Fibroblast of gingiva (primary cell): ENCODE measurements around the gene CFAP53.
"Not testable (repeated sequence)": the region's sequence is repeated elsewhere in the genome, so short reads cannot be mapped to it uniquely, and the experiment has no call there.

Source experiments
- DNase-seq: peaks from one replicate; pipeline ENCODE4 v3.0.0-alpha.2; 2011; ENCODE audit warnings: low read depth

Gene CFAP53

DNA sequence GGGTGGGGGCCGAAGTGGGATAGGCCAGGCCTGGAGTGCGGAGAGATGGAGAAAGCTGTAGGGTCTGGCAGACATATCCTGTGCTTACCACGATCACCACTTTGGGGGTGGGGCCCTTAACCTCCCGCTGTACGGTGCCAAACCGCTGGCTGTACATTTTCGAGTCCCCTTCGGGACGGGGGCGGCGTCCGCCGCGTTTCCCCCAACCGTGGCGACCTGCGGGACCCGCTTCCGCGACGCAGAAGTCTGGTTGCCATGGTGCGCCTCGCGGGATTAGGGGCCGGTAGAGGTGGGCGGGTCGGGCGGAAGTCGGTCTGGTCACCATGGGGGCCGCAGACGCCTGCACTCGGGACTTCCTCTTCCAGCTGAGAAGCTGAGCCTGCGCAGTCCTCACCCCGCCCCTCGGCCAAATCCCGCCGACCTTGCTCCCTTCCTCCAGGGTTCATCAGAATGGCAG is at the start of gene CFAP53:
Gene CFAP53 (minus strand): TSS at position 248 of the 457 bp plus-strand sequence. CDS start 91 bp downstream, at position 157.
- peak; percentile 89 for DNase-seq

- no peak for DNase-seq
Observed at GRCh38 chr18:50315100-50315871, 49.0 kb upstream of the CFAP53 start.

DNA sequence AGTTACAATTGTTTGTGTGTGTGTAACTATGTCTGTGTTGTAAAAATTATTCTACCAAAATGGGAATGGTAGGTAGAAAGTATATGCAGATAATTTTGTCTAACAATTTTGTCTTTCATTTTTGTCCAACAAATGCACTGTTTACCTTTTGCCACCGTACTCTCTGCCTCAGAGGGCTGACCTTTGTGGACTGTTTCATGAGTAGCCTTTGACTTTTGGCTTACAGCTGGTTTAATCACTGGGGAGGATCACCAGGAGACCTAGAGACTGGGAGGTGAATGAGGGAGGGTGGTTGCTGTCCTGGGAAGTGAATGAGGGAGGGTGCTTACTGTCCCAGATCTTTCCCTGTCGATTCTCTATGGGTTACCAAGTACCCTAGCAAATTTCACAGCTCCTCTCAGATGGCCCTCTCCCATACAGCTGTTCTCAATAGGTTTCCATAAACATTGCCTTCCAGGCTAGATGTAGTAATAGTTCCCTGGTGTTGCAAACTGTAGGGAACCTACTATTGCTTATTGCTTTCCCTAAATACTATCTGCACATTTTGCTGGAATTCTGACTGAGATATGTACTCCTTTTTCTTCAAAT is 47.7 kb upstream of the CFAP53 start:
- no peak for DNase-seq

GRCh38 chr18:50313031-50313607 is 46.8 kb upstream of the CFAP53 start:
- no peak for DNase-seq

DNA sequence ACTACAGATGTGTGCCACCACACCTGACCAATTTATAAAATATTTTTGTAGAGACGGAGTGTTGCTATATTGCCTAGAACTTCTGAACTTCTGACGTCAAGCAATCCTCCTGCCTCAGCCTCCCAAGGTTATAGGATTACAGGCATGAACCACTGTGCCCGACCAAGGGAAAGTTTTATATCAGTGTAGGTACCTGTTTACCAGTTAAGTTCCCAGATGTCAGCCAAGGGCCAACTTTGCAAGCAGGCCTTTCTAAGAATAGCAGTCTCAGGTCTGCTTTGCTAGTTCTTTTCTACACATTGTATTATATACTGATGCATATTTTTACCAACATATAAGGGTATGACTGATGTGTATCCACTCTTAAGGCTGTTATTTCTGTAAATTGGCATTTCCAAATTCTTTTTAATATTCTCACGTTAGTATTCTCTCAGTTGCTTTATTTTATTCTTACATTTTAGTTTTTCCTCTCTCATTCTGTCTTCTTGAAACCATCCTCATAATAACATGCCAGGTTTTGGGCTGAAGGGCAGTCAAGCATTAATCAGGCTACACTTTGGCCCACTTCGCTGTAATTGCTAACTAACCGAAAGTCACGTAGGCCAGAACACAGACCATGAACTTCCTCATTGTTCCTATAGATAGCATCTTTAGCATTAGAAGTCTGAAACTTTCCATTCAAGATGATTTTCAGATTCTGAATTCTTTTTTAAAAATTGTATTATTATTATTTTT is 46.2 kb upstream of the CFAP53 start:
- no peak for DNase-seq

DNA sequence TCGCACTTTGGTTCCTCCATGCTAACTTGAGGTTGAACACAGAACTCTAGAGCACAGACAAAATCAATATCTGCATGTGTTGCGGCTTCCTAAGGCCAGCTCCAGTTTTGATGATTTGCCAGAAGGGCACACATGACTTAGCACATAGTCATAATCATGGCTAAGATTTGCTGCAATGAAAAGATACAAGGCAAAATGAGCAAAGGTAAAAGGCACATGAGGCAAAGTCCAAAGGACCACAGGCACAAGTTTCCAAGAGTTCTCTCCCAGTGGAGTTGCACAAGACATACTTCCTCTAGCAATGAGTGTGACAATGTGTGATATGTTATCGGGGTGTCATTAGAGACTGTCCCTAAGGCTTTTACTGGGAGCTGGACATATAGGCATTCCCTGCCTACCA is 45.4 kb upstream of the CFAP53 start:
- DNase-seq = no peak

DNA sequence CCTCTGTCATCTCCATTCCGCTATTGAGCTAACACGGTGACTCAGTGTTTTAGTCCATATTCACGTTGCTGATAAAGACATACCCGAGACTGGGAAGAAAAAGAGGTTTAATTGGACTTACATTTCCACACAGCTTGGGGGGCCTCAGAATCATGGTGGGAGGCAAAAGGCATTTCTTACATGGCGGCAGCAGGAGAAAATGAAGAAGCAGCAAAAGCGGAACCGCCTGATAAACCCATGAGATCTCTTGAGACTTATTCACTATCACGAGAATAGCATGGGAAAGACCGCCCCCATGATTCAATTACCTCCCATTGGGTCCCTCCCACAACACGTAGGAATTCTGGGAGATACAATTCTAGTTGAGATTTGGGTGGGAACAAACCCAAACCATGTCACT is 43.8 kb upstream of the CFAP53 start:
- DNase-seq = no peak

- not testable (repeated sequence) for DNase-seq
Observed at GRCh38 chr18:50308851-50309250, 42.6 kb upstream of the CFAP53 start.

DNA sequence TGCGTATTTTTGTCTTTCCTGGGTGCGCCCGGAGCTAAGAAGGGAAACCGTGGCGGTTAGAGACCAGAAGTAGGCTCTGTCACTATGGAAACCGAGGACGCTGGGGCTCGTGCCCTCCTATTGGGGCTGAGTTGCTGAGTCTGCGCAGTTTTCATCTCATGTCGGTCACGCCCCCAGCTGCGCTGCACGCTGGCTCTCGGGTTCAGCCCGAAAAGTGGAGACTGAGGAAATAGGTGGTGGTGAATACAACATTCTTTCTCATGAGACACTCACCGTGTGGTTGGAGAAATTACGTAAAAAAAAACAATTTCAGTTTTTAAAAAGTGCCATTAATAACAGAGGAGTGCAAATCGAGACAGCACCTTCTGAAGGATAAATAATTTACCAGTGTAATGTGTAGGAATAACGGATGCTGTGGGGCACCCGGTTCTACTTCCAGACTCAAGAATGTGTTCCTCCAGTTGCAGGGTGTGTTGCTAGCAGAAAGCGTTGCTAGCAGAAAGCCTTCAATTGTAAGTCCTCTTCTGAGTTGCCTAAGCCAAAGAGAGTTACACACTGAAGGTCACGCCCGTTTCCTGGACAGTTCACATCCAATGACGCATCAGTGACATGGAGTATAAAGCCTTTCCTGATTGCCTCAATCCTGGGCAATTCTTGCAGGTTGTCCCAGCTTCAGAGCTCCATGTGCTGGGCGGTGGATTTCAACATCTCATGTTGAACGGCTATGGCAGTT is 41.6 kb upstream of the CFAP53 start:
- peak; percentile 89 for DNase-seq

- no peak for DNase-seq
Observed at GRCh38 chr18:50307400-50307737, 41.1 kb upstream of the CFAP53 start.

GRCh38 chr18:50306944-50307343 is 40.6 kb upstream of the CFAP53 start:
- DNase-seq = peak; percentile 22

DNA sequence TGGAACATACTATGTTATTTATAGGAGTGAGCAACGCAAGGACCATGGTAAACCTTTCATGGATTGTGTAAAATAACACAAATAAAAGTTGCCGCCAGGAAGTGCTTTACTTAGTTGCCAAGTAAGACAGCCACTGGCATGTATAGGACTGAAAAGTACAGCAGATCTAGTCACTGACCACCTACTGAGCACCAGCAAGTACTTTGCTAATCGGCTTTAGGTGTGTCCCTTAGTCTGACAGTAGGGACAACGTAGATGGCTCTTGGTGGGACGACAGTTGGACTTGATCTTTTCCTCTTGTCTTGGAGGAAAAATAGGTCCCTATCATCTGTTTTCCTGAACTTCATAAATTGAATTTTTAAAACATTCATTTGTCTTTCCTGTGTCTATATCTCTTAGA is 34.8 kb upstream of the CFAP53 start:
- DNase-seq = no peak

- DNase-seq = no peak
Observed at GRCh38 chr18:50299626-50300388, 33.5 kb upstream of the CFAP53 start.

DNA sequence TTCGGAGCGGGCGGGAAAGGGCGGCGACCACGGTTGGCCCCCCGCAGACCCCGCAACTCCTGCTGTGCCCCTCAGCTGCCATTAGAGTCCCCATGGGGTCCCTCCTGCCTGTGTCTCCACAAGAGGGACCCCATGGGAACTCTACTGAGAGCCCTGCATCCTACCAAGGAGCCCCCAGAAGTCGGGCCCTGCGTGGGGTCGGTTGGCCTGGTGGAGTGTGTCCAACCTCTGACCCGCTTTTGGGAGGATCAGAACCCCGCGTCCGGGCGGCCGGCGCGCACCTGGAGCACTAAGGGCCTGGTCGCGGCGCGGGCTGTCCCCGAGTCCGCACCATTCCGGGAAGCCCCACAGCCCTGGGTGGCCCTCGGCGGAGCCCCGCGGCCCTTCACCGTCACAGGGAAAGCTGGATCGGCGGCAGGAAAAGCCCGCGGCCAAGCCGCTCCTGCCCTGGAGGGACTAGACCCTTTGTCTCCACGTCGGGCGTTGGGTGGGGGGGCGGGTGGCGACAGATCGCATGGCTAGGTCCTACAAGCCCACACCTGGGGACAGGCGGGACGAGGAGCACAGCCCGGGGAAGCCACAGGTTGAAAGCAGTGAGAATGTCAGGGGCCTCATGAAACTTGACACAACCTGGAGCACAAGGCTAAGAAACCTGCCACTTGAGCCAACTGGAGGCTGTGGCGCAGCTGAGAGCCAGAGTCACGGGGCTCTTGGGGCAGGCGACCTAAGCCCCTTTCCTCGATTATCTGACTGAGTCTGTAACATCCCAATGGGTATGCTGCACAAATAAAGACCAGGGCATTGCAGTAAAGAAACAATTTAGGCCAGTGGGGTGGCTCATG is 32.4 kb upstream of the CFAP53 start:
- no peak for DNase-seq

DNA sequence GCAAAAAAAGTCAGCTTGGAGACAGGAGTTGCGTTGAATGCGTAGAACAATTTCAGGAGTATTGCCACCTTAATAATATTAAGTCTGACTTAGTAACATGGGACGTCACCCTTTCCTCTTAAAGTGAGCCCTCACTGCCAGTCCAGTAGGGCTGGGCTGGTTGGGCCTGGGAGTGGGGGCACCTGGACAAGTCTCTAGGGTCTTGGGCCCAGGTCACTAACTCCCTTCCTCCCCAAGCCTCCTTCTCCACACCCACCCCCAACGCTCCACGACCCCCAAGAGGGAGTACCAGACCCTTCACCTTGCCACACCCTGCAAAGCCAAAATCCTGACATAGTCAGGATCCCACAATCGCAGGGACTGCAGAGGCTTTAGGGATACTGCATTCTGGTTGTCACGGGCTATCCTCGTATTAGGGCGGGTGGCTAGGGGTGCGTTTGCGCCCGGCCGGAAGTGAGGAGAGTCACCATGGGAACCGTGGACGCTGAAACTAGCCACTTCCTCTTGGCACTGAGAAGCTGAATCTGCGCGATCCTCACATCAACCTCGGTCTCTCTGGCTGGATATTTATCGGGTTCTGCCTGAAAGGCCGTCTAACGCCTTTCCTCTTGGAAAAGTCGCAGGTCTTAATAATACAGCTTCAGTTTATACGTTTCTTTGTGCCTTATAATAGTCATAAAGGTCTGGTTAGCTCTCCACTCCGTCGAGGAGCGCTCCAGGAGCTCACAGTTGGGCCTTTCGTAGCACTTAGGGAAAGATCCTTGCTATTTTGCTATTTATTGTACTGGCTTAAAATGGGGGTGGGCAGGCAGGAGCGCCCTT is 31.5 kb upstream of the CFAP53 start:
- peak; percentile 66 for DNase-seq

- no peak for DNase-seq
Observed at GRCh38 chr18:50293039-50293438, 26.7 kb upstream of the CFAP53 start.

DNA sequence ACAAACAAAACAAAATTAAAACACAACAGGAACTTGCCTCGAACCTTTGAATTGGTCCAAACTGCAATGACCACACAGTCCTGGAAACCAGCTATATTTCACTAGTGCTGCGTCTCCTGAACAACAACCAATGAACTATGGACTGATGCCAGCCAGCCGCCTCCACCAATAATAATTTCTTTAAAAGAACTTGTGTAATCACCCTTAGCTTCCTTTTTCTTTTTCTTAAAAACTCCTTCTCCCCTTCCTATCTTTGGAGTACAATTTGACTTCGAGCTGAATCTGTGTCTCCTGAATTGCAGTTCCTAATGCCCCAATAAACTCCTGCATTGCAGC is 22.8 kb upstream of the CFAP53 start:
- DNase-seq = no peak

GRCh38 chr18:50288348-50289107 is 22.2 kb upstream of the CFAP53 start:
- not testable (repeated sequence) for DNase-seq
